HAP-1 (cell line): ENCODE results near the gene RIPK3.

Source experiments
- DNase-seq, 2 experiments: peaks; one replicate each; pipeline ENCODE4 v3.0.0-alpha.2; 2016 to 2020; ENCODE audit warnings: low spot score in 2 of 2
- H3K27me3 ChIP-seq: fragments of 250-450 bp; sonication (Bioruptor Pico); 2 replicates; pipeline ENCODE4 v1.5.1; 2020; ENCODE audit warnings: low read depth, mild to moderate bottlenecking, moderate library complexity
- H3K36me3 ChIP-seq: fragments of 250-450 bp; sonication (Bioruptor Pico); replicated peaks from 2 replicates; pipeline ENCODE4 v1.5.1; 2020; ENCODE audit warnings: mild to moderate bottlenecking
- H3K4me1 ChIP-seq: fragments of 250-450 bp; sonication (Bioruptor Pico); 2 replicates; pipeline ENCODE4 v1.5.1; 2020; ENCODE audit warnings: mild to moderate bottlenecking
- H3K4me3 ChIP-seq: fragments of 250-450 bp; sonication (Bioruptor Pico); 2 replicates; pipeline ENCODE4 v1.5.1; 2020; ENCODE audit warnings: mild to moderate bottlenecking, moderate library complexity
- H3K9me3 ChIP-seq: fragments of 250-450 bp; sonication (Bioruptor Pico); 2 replicates; pipeline ENCODE4 v1.5.1; 2020; ENCODE audit warnings: mild to moderate bottlenecking, moderate library complexity
- in situ Hi-C: fragments of 300-500 bp; cut with MboI; formaldehyde crosslinking; loops from 3 replicates; pipeline ENCODE4 v1.14.3; 2020; ENCODE audit warnings: low sequenced_read_pairs, inconsistent platforms, mixed read lengths

RIPK3 gene

GRCh38 chr14:24290746-24291145, 49.0 kb downstream of the RIPK3 start:
- H3K4me3 ChIP-seq: no peak overlapping the region

GRCh38 chr14:24289649-24290280, 50.0 kb downstream of the RIPK3 start:
- no peak for DNase-seq
- H3K4me1 ChIP-seq: no peaks in the 10 kb centered on the region
- in situ Hi-C loops: no loop called here
- no peaks in the 10 kb centered on the region for H3K9me3 ChIP-seq
- no peak overlapping the region for H3K4me3 ChIP-seq
- H3K36me3 ChIP-seq: peaks cover 4% of the 10 kb centered on the region
- no peaks in the 10 kb centered on the region for H3K27me3 ChIP-seq

More at GRCh38 chr14:24290746-24291145, 49.0 kb downstream of the RIPK3 start:
- in situ Hi-C loops: no loop called here
- Histone ChIP-seq H3K36me3 (peaks cover 8% of the 10 kb centered on the region), H3K27me3 (no peaks in the 10 kb centered on the region), H3K4me1 (no peaks in the 10 kb centered on the region), H3K9me3 (no peaks in the 10 kb centered on the region)
- DNase-seq: no peak

- H3K4me3 ChIP-seq: no peak overlapping the region
- H3K27me3 ChIP-seq: no peaks in the 10 kb centered on the region
- H3K9me3 ChIP-seq: no peaks in the 10 kb centered on the region
- H3K4me1 ChIP-seq: no peaks in the 10 kb centered on the region
- DNase-seq: no peak
- H3K36me3 ChIP-seq: peaks cover 4% of the 10 kb centered on the region
- in situ Hi-C loops: no loop called here
Observed at GRCh38 chr14:24286996-24287395, 52.8 kb downstream of the RIPK3 start.
